ENCODE measurements around the gene IL17RC.
A peak's percentile ranks its signal among the peaks of the same experiment; 100 is the strongest.

IL17RC gene

DNA sequence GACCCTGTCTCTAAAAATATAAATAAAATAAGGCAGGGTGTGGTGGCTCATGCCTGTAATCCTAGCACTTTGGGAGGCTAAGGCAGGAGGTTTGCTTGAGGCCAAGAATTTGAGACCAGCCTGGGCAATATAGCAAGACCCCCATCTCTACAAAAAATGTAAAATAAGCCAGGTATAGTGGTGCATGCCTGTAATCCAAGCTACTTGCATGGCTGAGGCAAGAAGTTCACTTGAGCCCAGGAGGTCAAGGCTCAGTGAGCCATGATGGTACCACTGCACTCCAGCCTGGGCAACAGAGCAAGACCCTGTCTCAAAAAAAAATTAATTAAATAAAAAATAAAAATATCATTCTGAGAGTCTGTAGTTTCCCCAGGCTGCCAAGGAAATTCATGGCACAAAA, 30.6 kb upstream of the IL17RC start:
- no peak for DNase-seq (ENCODE audit: low read depth)
- no peak for TF ChIP-seq CTCF (IDR thresholded peaks at IDR 0.05; ENCODE audit: insufficient read depth, low read depth, low read length, missing control alignments)
- no peak overlapping the region for H3K4me3 ChIP-seq (ENCODE audit: low read depth, low read length)

DNA sequence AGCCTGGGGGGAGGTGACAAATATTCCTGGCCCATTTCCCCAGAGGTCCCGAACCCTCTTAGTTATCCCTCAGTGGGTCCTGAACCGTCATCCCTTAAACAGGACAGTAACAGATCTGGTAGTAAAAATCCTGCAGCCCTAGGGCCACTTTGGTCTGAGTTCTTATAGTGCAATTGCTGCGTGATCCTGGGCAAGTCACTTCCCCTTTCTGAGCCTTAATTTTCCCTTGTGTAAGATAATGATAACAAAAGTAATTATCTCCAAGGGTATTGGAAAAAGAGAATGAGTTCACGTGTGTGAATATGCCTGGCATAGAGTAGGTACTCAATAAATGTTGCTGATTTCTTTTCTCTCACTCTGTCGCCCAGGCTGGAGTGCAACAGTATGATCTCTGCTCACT, 29.4 kb upstream of the IL17RC start:
- DNase-seq (ENCODE audit: low read depth) = no peak
- TF ChIP-seq CTCF (IDR thresholded peaks at IDR 0.05; ENCODE audit: insufficient read depth, low read depth, low read length, missing control alignments) = no peak
- H3K4me3 ChIP-seq (ENCODE audit: low read depth, low read length) = no peak overlapping the region

GRCh38 chr3:9888540-9888939, 28.4 kb upstream of the IL17RC start:
- TF ChIP-seq CTCF (IDR thresholded peaks at IDR 0.05; ENCODE audit: insufficient read depth, low read depth, low read length, missing control alignments) = no peak
- no peak overlapping the region for H3K4me3 ChIP-seq (ENCODE audit: low read depth, low read length)
- DNase-seq (ENCODE audit: low read depth) = no peak

DNA sequence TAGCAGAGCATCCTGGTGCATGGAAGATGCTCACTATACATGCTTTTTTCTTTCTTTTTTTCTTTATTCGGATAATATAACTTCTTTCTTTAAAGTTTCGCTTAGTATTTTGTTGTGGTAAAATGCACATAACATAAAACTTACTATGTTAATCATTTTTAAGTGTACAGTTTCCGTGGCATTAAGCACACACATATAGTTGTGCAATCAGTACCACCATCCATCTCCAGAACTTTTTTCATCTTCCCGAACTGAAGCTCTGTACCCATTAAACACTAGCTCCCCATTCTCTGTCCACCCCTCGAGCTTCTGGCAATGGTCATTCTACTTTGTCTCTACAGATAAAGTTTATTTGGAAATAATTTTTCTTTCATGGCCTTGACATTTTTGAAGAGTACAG, 27.5 kb upstream of the IL17RC start:
- DNase-seq (ENCODE audit: low read depth) = no peak
- TF ChIP-seq CTCF (IDR thresholded peaks at IDR 0.05; ENCODE audit: insufficient read depth, low read depth, low read length, missing control alignments) = no peak
- H3K4me3 ChIP-seq (ENCODE audit: low read depth, low read length) = no peak overlapping the region

DNA sequence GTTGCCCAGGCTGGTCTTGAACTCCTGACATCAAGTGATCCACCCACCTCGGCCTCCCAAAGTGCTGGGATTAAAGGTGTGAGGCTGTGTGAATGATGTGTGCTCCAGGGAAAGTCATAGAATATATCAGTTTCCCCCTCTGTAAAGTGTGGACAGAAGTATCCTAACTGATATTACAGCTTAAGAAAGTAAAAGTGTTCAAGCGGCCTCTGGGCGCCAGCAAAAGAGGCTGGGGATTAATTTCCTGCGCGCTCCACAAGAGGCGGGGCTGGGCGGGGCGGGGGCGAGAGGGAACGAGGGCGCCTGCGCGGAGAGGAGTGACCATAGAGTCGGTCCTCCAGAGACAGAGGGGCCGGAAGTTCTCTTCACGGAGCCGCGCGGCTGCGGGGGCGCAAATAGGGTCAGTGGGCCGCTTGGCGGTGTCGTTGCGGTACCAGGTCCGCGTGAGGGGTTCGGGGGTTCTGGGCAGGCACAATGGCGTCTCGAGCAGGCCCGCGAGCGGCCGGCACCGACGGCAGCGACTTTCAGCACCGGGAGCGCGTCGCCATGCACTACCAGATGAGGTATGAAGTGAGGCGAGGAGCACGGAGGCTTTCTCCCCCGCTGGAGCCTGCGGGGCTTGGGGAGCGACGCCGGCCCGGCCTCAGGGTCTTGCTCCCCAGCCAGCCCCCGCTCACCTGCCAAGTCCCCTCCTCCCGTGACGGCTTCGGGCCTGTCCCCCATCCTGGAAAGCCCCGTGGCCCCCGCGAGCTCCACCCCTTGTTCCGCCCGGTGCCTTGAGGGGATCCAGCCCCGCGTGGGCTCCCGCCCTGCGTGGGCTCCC, 26.4 kb upstream of the IL17RC start, which contains the start of gene JAGN1:
JAGN1 (plus strand) TSS at position 362 of the 823 bp plus-strand sequence; CDS start at position 475, 113 bp downstream.
- H3K4me3 ChIP-seq (ENCODE audit: low read depth, low read length) = peak within 1 kb of the TSS; percentile 92
- TF ChIP-seq CTCF (IDR thresholded peaks at IDR 0.05; ENCODE audit: insufficient read depth, low read depth, low read length, missing control alignments) = no peak
- DNase-seq (ENCODE audit: low read depth) = peak; percentile 95

DNA sequence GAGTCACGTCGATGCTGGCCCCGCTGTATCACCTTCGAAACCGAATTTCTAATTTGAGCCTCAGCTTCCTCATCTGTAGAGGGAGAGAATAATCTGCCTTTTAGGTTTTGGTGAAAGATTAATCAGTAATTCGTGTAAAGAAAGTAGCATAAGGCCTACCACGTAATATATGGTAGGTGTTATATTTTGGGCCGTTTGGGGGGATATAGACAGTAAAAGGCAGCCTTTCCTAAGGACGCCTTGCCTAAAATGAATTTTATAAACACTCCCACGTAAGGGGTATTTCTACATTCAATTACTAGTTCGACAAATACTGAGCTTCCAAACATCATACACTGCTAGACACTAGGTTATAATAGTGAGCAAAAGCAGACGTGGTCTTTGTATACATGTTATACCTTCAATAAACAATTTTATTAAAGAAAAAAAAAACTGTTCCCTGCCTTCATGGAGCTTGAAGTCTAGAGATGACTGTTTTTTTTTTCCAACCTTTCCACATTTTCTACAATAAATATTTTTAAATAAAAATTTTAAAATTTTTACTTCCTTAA, 25.8 kb upstream of the IL17RC start:
- TF ChIP-seq CTCF (IDR thresholded peaks at IDR 0.05; ENCODE audit: insufficient read depth, low read depth, low read length, missing control alignments) = no peak
- H3K4me3 ChIP-seq (ENCODE audit: low read depth, low read length) = peak overlapping the region; percentile 92
- DNase-seq (ENCODE audit: low read depth) = no peak
